Right lobe of liver (tissue), 4 donors: ENCODE data around the gene ADAMTSL5.

Experiments used
- POLR2A ChIP-seq: fragments of 450-650 bp; IDR thresholded peaks from one replicate; pipeline ENCODE4 v1.6.1; 2017; ENCODE audit warnings: antibody characterized with exemption, mild to moderate bottlenecking
- TF ChIP-seq, protein P1 (sequence below), 4 donors: fragments of 200-600 bp in 3 of 4; fragments of 450-650 bp in 1 of 4; IDR thresholded peaks; one replicate each; pipeline versions ENCODE4 v1.5.1 to v1.8.0; 2016 to 2022; ENCODE audit warnings: antibody characterized with exemption in 4 of 4, mild to moderate bottlenecking in 2 of 4
- donor health status: DM: no; HTN: no; CAD: no.
- donor health status: DM: no; HTN: no; CAD: no.
- donor health status: DM: no; HTN: yes; CAD: no.

DNA sequence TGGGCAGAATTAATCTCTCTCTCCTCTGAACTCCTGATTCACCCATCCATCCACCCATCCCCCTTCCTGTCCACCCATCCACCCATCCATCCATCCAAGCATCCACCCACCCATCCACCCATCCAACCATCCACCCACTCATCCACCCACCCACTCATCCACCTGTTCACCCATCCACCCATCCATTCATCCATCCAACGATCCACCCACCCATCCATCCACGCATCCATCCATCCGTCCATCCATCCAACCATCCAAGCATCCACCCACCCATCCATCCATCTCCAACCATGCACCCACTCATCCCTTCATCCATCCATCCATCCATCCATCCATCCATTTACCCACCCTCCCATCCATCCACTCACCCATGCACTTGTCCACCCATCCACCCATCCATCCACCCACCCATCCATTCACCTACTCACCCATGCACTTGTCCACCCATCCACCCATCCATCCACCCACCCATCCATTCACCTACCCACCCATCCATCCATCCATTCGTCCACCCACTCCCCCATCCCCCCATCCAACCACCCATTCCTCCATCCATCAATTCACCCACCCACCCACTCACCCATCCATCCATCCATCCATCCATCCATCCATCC is 36.6 kb upstream of the ADAMTSL5 start:
- no peak for TF ChIP-seq POLR2A
- TF ChIP-seq, protein P1, sequence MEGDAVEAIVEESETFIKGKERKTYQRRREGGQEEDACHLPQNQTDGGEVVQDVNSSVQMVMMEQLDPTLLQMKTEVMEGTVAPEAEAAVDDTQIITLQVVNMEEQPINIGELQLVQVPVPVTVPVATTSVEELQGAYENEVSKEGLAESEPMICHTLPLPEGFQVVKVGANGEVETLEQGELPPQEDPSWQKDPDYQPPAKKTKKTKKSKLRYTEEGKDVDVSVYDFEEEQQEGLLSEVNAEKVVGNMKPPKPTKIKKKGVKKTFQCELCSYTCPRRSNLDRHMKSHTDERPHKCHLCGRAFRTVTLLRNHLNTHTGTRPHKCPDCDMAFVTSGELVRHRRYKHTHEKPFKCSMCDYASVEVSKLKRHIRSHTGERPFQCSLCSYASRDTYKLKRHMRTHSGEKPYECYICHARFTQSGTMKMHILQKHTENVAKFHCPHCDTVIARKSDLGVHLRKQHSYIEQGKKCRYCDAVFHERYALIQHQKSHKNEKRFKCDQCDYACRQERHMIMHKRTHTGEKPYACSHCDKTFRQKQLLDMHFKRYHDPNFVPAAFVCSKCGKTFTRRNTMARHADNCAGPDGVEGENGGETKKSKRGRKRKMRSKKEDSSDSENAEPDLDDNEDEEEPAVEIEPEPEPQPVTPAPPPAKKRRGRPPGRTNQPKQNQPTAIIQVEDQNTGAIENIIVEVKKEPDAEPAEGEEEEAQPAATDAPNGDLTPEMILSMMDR (IDR thresholded peaks at IDR 0.05): no peak
